ENCODE data around the gene FCHSD2.

DNA sequence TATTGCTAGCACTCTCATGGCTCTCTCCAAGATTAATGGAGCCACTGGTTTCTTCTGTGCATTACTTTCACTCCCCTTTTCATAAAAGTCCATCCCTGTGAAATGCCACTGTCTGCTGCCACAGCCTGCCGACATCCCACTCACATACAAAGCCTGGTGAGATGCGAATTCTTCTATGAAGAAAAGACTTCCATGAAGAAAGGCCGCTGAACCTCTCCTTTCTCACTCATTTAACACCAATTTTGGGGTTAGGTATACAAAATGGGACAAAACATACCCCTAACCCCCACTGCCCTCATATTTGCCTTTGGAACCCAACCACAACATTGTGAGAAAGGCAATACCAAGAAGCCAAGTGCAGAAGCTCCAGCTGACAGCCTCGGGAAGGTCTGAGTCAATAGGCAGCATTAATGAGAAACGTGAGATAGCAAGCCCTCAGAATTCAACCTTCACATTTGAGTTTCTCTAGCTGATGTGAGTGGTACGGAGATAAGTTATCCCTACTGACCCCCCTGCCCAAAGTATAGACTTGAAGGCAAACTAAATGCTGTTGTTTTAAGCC lies 171.5 kb downstream of the FCHSD2 start:
- TF ChIP-seq CTCF (IDR thresholded peaks at IDR 0.05) (no peak), EZH2 (IDR thresholded peaks at IDR 0.05; ENCODE audit: borderline replicate concordance, insufficient read depth, low read depth, low read length, poor library complexity, severe bottlenecking) (no peak)

Data from B cell (primary cell).